Skeletal muscle tissue (tissue), 4 donors: ENCODE results near the gene MGAT4A. TPM values are rescaled to one million over a fixed set of nuclear protein-coding genes. Genes with fewer than 3 reads are reported as not detected.

ENCODE experiments used
- H3K27ac ChIP-seq: one replicate; pipeline ENCODE4 v1.7.0; 2013; ENCODE audit warnings: mild to moderate bottlenecking, low read depth, low read length, inconsistent platforms
- H3K27me3 ChIP-seq, 3 donors: one replicate each; pipeline ENCODE4 v1.7.0; 2013; ENCODE audit warnings: low read length in 3 of 3; ENCODE audit not compliant: control insufficient read depth in 3 of 3, insufficient read depth in 3 of 3
- H3K36me3 ChIP-seq, 3 donors: one replicate each; pipeline ENCODE4 v1.7.0; 2013; ENCODE audit warnings: low read length in 3 of 3; ENCODE audit not compliant: control insufficient read depth in 3 of 3, insufficient read depth in 3 of 3
- H3K4me1 ChIP-seq, 3 donors: one replicate each; pipeline ENCODE4 v1.7.0; 2013; ENCODE audit warnings: low read length in 3 of 3, mild to moderate bottlenecking in 3 of 3; ENCODE audit not compliant: control insufficient read depth in 3 of 3, insufficient read depth in 3 of 3
- H3K4me3 ChIP-seq, 3 donors: one replicate each; pipeline ENCODE4 v1.7.0; 2013; ENCODE audit warnings: low read length in 3 of 3
- H3K9ac ChIP-seq, 3 donors: one replicate each; pipeline ENCODE4 v1.7.0; 2013; ENCODE audit warnings: low read length in 3 of 3, mild to moderate bottlenecking in 3 of 3, moderate library complexity in 2 of 3, low read depth in 1 of 3
- H3K9me3 ChIP-seq, 3 donors: one replicate each; pipeline ENCODE4 v1.7.0; 2013; ENCODE audit warnings: low read length in 3 of 3; ENCODE audit not compliant: control insufficient read depth in 3 of 3
- total RNA-seq: library from RNA; depleted of rRNA; stranded (reverse); fragments of >200 nt; gene quantifications from one replicate; pipeline ENCODE4 v1.2.3, GENCODE V29; 2014
- donor health status: Osteomylitis.

MGAT4A gene
- total RNA-seq, 1 donor from 2014 or later: 6.3 TPM

DNA sequence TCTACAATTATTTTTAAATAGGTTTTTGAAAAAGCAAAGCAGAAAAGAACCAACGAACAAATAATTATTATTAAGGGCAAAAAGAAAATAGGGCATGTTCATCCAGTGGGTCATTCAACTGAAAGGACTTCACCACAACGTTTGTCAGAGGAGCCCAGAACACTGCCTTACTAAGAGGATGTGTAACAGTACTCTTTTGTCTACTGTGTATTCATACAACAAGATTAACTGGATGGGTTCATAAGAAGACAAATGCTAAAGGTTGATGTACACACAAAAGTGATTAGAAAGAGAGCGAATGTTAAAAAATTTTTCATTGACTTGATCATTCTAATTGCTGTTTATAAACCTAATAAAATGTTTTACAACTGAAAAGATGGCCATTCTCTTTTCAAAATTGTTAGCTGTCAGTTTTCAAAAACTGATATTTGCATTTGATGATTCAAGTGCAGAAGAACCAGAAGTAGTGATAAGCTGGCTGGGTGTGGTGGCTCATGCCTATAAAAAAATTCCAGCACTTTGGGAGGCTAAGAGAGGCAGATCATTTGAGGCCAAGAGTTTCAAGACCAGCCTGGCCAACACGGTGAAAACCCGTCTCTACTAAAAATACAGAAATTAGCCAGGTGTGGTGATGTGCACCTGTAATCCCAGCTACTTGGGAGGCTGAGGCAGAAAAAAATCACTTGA lies 33.1 kb downstream of the MGAT4A start:
- H3K27me3 ChIP-seq: no peaks in the 10 kb centered on the region
- H3K9me3 ChIP-seq: no peaks in the 10 kb centered on the region
- peaks cover 18 to 20% (median 20%) of the 10 kb centered on the region in 3 donors for H3K4me1 ChIP-seq

GRCh38 chr2:98696200-98696599 lies 34.7 kb downstream of the MGAT4A start:
- Histone ChIP-seq H3K4me3 (no peak overlapping the region), H3K27ac (no peak overlapping the region), H3K9ac (no peak overlapping the region), H3K27me3 (no peaks in the 10 kb centered on the region), H3K4me1 (peaks cover 4% of the 10 kb centered on the region in 3 donors), H3K36me3 (no peaks in the 10 kb centered on the region), H3K9me3 (no peaks in the 10 kb centered on the region)

More for the DNA sequence above, 33.1 kb downstream of the MGAT4A start:
- H3K4me3 ChIP-seq: no peak overlapping the region
- no peak overlapping the region for H3K27ac ChIP-seq
- H3K9ac ChIP-seq: no peak overlapping the region
- no peaks in the 10 kb centered on the region for H3K36me3 ChIP-seq

DNA sequence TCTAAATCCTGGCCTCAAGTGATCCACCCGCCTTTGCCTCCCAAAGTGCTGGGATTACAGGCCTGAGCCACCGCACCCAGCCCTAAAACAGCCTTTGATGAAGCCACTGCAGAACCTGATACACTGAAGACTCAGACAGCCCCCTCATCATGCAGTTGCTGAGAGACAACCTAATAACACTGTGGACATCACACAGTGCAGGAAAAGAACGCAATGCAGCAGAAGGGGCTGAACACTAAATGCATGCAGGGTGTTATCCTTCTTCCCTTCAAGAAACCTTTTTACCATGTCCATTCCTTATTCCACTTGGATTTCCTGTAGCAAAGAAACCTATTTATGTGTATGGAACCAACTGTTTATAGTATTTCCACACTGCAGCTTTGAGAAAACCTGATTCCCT lies 35.7 kb downstream of the MGAT4A start:
- Histone ChIP-seq H3K9ac (no peak overlapping the region), H3K27ac (no peak overlapping the region), H3K4me3 (no peak overlapping the region), H3K4me1 (no peaks in the 10 kb centered on the region), H3K27me3 (no peaks in the 10 kb centered on the region), H3K36me3 (no peaks in the 10 kb centered on the region), H3K9me3 (no peaks in the 10 kb centered on the region)

GRCh38 chr2:98693477-98693876 lies 37.5 kb downstream of the MGAT4A start:
- Histone ChIP-seq H3K9me3 (no peaks in the 10 kb centered on the region), H3K9ac (no peak overlapping the region), H3K36me3 (no peaks in the 10 kb centered on the region), H3K27me3 (no peaks in the 10 kb centered on the region), H3K4me3 (no peak overlapping the region), H3K4me1 (no peaks in the 10 kb centered on the region), H3K27ac (no peak overlapping the region)

- Histone ChIP-seq H3K9me3 (no peaks in the 10 kb centered on the region), H3K4me1 (no peaks in the 10 kb centered on the region), H3K27me3 (no peaks in the 10 kb centered on the region), H3K9ac (no peak overlapping the region), H3K27ac (no peak overlapping the region), H3K36me3 (no peaks in the 10 kb centered on the region), H3K4me3 (no peak overlapping the region)
Measured at GRCh38 chr2:98692090-98693054, 38.6 kb downstream of the MGAT4A start.

GRCh38 chr2:98691303-98691702 lies 39.6 kb downstream of the MGAT4A start:
- Histone ChIP-seq H3K36me3 (no peaks in the 10 kb centered on the region), H3K4me3 (no peak overlapping the region), H3K27me3 (no peaks in the 10 kb centered on the region), H3K9ac (no peak overlapping the region), H3K27ac (no peak overlapping the region), H3K9me3 (no peaks in the 10 kb centered on the region), H3K4me1 (no peaks in the 10 kb centered on the region)

- H3K9me3 ChIP-seq: no peaks in the 10 kb centered on the region
- H3K9ac ChIP-seq: no peak overlapping the region
- H3K27ac ChIP-seq: no peak overlapping the region
- H3K36me3 ChIP-seq: no peaks in the 10 kb centered on the region
- H3K27me3 ChIP-seq: no peaks in the 10 kb centered on the region
- H3K4me1 ChIP-seq: no peaks in the 10 kb centered on the region
- H3K4me3 ChIP-seq: no peak overlapping the region
Measured at GRCh38 chr2:98685930-98686887, 44.7 kb downstream of the MGAT4A start.

- H3K9me3 ChIP-seq: no peaks in the 10 kb centered on the region
- H3K9ac ChIP-seq: no peak overlapping the region
- H3K27ac ChIP-seq: no peak overlapping the region
- H3K36me3 ChIP-seq: no peaks in the 10 kb centered on the region
- no peak overlapping the region for H3K4me3 ChIP-seq
- H3K27me3 ChIP-seq: no peaks in the 10 kb centered on the region
- H3K4me1 ChIP-seq: no peaks in the 10 kb centered on the region
Measured at GRCh38 chr2:98683728-98684127, 47.2 kb downstream of the MGAT4A start.

GRCh38 chr2:98676742-98677141 lies 54.2 kb downstream of the MGAT4A start:
- H3K9me3 ChIP-seq: no peaks in the 10 kb centered on the region
- no peaks in the 10 kb centered on the region for H3K4me1 ChIP-seq
- H3K4me3 ChIP-seq: no peak overlapping the region
- H3K9ac ChIP-seq: no peak overlapping the region
- H3K27ac ChIP-seq: no peak overlapping the region
- peaks cover 0 to 9% (median 0%) of the 10 kb centered on the region in 3 donors for H3K36me3 ChIP-seq
- H3K27me3 ChIP-seq: no peaks in the 10 kb centered on the region
